IMR-90 (cell line): ENCODE results near the gene LRRC8E. TPM values are rescaled to one million over a fixed set of nuclear protein-coding genes. Genes with fewer than 3 reads are reported as not detected.

Experiments used
- ATAC-seq: fragments of 200-7000 bp; cut with Tn5 transposase; 2 replicates; pipeline ENCODE4 v1.9.1; 2020; ENCODE audit warnings: low read depth, mild to moderate bottlenecking, moderate library complexity
- BruUV-seq: library from RNA; stranded (reverse); fragments of 400-500 nt; replicated peaks from 2 replicates; lab custom pipeline; 2021; lab: Mats Ljungman, UMichigan
- CTCF ChIA-PET: fragments of 300-600 bp; formaldehyde crosslinking; extraction: SDS; loops from one replicate; lab custom pipeline; 2021; ENCODE audit warnings: antibody characterized with exemption; lab: Yijun Ruan, JAX
- POLR2A ChIA-PET: fragments of 300-600 bp; sonication (Branson Sonifier 250); formaldehyde crosslinking; loops from one replicate; lab custom pipeline; 2022; ENCODE audit warnings: antibody characterized with exemption; ENCODE audit not compliant: unreplicated experiment; lab: Charles Lee
- DNase-seq: peaks from one replicate; pipeline ENCODE4 v3.0.0; 2013
- H2AFZ ChIP-seq: replicated peaks from 2 replicates; pipeline ENCODE3; 2013; ENCODE audit warnings: low read length, mild to moderate bottlenecking; ENCODE audit not compliant: poor library complexity
- H2AK5ac ChIP-seq: 2 replicates; pipeline ENCODE4 v1.6.1; 2013; ENCODE audit warnings: low read depth, low read length, inconsistent platforms
- H2AK9ac ChIP-seq: replicated peaks from 2 replicates; pipeline ENCODE3; 2013; ENCODE audit warnings: mild to moderate bottlenecking, low read depth, low read length, moderate library complexity; ENCODE audit not compliant: poor library complexity
- H2BK120ac ChIP-seq: 2 replicates; pipeline ENCODE4 v1.6.1; 2013; ENCODE audit warnings: low read depth, low read length, inconsistent platforms
- H2BK15ac ChIP-seq: 3 replicates; pipeline ENCODE4 v1.6.1; 2013; ENCODE audit warnings: low read depth, low read length, inconsistent platforms
- H2BK20ac ChIP-seq: 2 replicates; pipeline ENCODE4 v1.6.1; 2013; ENCODE audit warnings: low read depth, mild to moderate bottlenecking, inconsistent platforms, low read length, moderate library complexity
- H2BK5ac ChIP-seq: 2 replicates; pipeline ENCODE4 v1.6.1; 2013; ENCODE audit warnings: mild to moderate bottlenecking, low read depth, low read length, inconsistent platforms; ENCODE audit not compliant: poor library complexity, severe bottlenecking
- H3K14ac ChIP-seq: replicated peaks from 2 replicates; pipeline ENCODE4 v1.6.1; 2013; ENCODE audit warnings: low read depth, low read length, inconsistent platforms
- H3K18ac ChIP-seq: 2 replicates; pipeline ENCODE4 v1.6.1; 2013; ENCODE audit warnings: low read depth, low read length, control low read depth
- H3K23ac ChIP-seq: 2 replicates; pipeline ENCODE4 v1.6.1; 2013; ENCODE audit warnings: low read depth, low read length, inconsistent platforms
- H3K27ac ChIP-seq: 2 replicates; pipeline ENCODE4 v1.5.1; 2013; ENCODE audit warnings: mild to moderate bottlenecking, control low read depth, low read length; ENCODE audit not compliant: insufficient read depth
- H3K27me3 ChIP-seq: 2 replicates; pipeline ENCODE4 v1.6.1; 2013; ENCODE audit warnings: low read length; ENCODE audit not compliant: control insufficient read depth, insufficient read depth
- H3K36me3 ChIP-seq: 2 replicates; pipeline ENCODE4 v1.6.1; 2013; ENCODE audit warnings: low read length, mixed read lengths; ENCODE audit not compliant: control insufficient read depth, insufficient read depth
- H3K4ac ChIP-seq: 2 replicates; pipeline ENCODE4 v1.6.1; 2013; ENCODE audit warnings: low read depth, low read length, inconsistent platforms
- H3K4me1 ChIP-seq: 2 replicates; pipeline ENCODE4 v1.6.1; 2013; ENCODE audit warnings: low read length, mixed read lengths; ENCODE audit not compliant: control insufficient read depth, insufficient read depth
- H3K4me2 ChIP-seq: 2 replicates; pipeline ENCODE4 v1.6.1; 2013; ENCODE audit warnings: low read depth, mild to moderate bottlenecking, control low read depth, low read length, moderate library complexity
- H3K4me3 ChIP-seq: 2 replicates; pipeline ENCODE4 v1.5.1; 2013; ENCODE audit warnings: low read depth, mild to moderate bottlenecking, control low read depth, low read length, moderate library complexity; ENCODE audit not compliant: insufficient read depth
- H3K56ac ChIP-seq: 2 replicates; pipeline ENCODE4 v1.6.1; 2013; ENCODE audit warnings: low read length, inconsistent platforms; ENCODE audit not compliant: insufficient read depth; ENCODE audit errors: extremely low read depth
- H3K79me1 ChIP-seq, 2 experiments: 2 replicates each; pipeline ENCODE4 v1.6.1; 2013; ENCODE audit warnings: low read length in 2 of 2, inconsistent platforms in 1 of 2, low read depth in 1 of 2
- H3K9ac ChIP-seq: 2 replicates; pipeline ENCODE4 v1.6.1; 2013; ENCODE audit warnings: low read depth, low read length, control low read depth
- H3K9me1 ChIP-seq: 2 replicates; pipeline ENCODE4 v1.6.1; 2013; ENCODE audit warnings: low read length, inconsistent platforms; ENCODE audit not compliant: insufficient read depth
- H3K9me3 ChIP-seq: 2 replicates; pipeline ENCODE4 v1.6.1; 2013; ENCODE audit warnings: low read length; ENCODE audit not compliant: control insufficient read depth, insufficient read depth
- H4K20me1 ChIP-seq: 2 replicates; pipeline ENCODE4 v1.6.1; 2013; ENCODE audit warnings: low read length, inconsistent platforms; ENCODE audit not compliant: insufficient read depth
- H4K5ac ChIP-seq: 2 replicates; pipeline ENCODE4 v1.6.1; 2013; ENCODE audit warnings: mild to moderate bottlenecking, low read depth, low read length, control low read depth
- H4K8ac ChIP-seq, 2 experiments: 2 replicates each; pipeline ENCODE4 v1.6.1; 2013; ENCODE audit warnings: low read depth in 2 of 2, low read length in 2 of 2, control low read depth in 1 of 2, inconsistent platforms in 1 of 2
- H4K91ac ChIP-seq: 2 replicates; pipeline ENCODE4 v1.6.1; 2013; ENCODE audit warnings: low read depth, low read length, inconsistent platforms; ENCODE audit not compliant: insufficient read depth
- BHLHE40 ChIP-seq: fragments of 150-350 bp; IDR thresholded peaks from 2 replicates; pipeline ENCODE4 v1.6.1; 2016; ENCODE audit warnings: mild to moderate bottlenecking, low read depth, low read length
- CEBPB ChIP-seq: IDR thresholded peaks from 2 replicates; pipeline ENCODE4 v1.6.1; 2012; ENCODE audit warnings: low read depth, low read length, improper control_type of control experiment
- CHD1 ChIP-seq: IDR thresholded peaks from 2 replicates; pipeline ENCODE4 v1.6.1; 2012; ENCODE audit warnings: low read depth, low read length, improper control_type of control experiment
- FOS ChIP-seq: fragments of 150-350 bp; IDR thresholded peaks from 2 replicates; pipeline ENCODE4 v1.6.1; 2016; ENCODE audit warnings: low read depth, low read length
- MAFK ChIP-seq: IDR thresholded peaks from 2 replicates; pipeline ENCODE4 v1.6.1; 2012; ENCODE audit warnings: low read depth, low read length, improper control_type of control experiment
- MAZ ChIP-seq: IDR thresholded peaks from 2 replicates; pipeline ENCODE4 v1.6.1; 2012; ENCODE audit warnings: low read depth, mild to moderate bottlenecking, low read length, improper control_type of control experiment, moderate library complexity, borderline replicate concordance
- NFE2L2 ChIP-seq: fragments of 150-350 bp; IDR thresholded peaks from 2 replicates; pipeline ENCODE4 v1.6.1; 2016; ENCODE audit warnings: low read depth, mild to moderate bottlenecking, low read length
- POLR2A ChIP-seq: IDR thresholded peaks from 2 replicates; pipeline ENCODE4 v1.6.1; 2012; ENCODE audit warnings: mild to moderate bottlenecking, low read depth, low read length
- RAD21 ChIP-seq: IDR thresholded peaks from 2 replicates; pipeline ENCODE4 v1.6.1; 2012; ENCODE audit warnings: low read length, improper control_type of control experiment
- RCOR1 ChIP-seq: IDR thresholded peaks from 2 replicates; pipeline ENCODE4 v1.6.1; 2012; ENCODE audit warnings: mild to moderate bottlenecking, low read length, improper control_type of control experiment; ENCODE audit not compliant: insufficient replicate concordance
- RFX5 ChIP-seq: IDR thresholded peaks from 2 replicates; pipeline ENCODE4 v1.8.0; 2012; ENCODE audit warnings: low read depth, mild to moderate bottlenecking, low read length, moderate library complexity
- SMC3 ChIP-seq: fragments of 150-350 bp; IDR thresholded peaks from 2 replicates; pipeline ENCODE4 v1.6.1; 2016; ENCODE audit warnings: low read depth, mild to moderate bottlenecking, antibody characterized with exemption, low read length, moderate library complexity
- WGBS, 2 experiments: methylation state at CpG; one replicate each; pipeline versions ENCODE4 v1.1.5 to v1.1.7; 2013; ENCODE audit warnings: missing lambda C conversion rate in 2 of 2; ENCODE audit not compliant: insufficient read length in 1 of 2; ENCODE audit errors: extremely low coverage in 2 of 2; 5-methylcytosine and 5-hydroxymethylcytosine counted together
- dilution Hi-C: fragments of 300-500 bp; cut with HindIII; formaldehyde crosslinking; loops from one replicate; pipeline ENCODE4 v1.14.3; 2018; ENCODE audit warnings: low sequenced_read_pairs; ENCODE audit not compliant: unreplicated experiment
- in situ Hi-C: fragments of 300-500 bp; cut with MboI; formaldehyde crosslinking; loops from 3 replicates; pipeline ENCODE4 v1.14.3; 2019; ENCODE audit warnings: low sequenced_read_pairs, inconsistent platforms, mixed read lengths
- intact Hi-C: fragments of 100-400 bp; cut with micrococcal nuclease; formaldehyde crosslinking; loops from 2 replicates; pipeline ENCODE4 v1.10.0; 2022
- polyA plus RNA-seq, 3 experiments: library from polyadenylated mRNA; depleted of rRNA; stranded (reverse); fragments of >200 nt; gene quantifications; 2 replicates each; pipeline ENCODE4 v1.2.3, GENCODE V29; 2012; ENCODE audit warnings: low replicate concordance in 1 of 3
- total RNA-seq: library from RNA; depleted of rRNA; stranded (reverse); fragments of >200 nt; gene quantifications from 2 replicates; pipeline ENCODE4 v1.2.3, GENCODE V29; 2012
- TF ChIP-seq, protein P1 (sequence below): fragments of 150-350 bp; IDR thresholded peaks from 2 replicates; pipeline ENCODE4 v1.6.1; 2016; ENCODE audit warnings: low read depth, mild to moderate bottlenecking, low read length, moderate library complexity, borderline replicate concordance
- TF ChIP-seq, protein P2 (sequence below): conservative IDR thresholded peaks from 2 replicates; pipeline ENCODE4 v1.5.1; 2012; ENCODE audit warnings: mild to moderate bottlenecking, low read depth, low read length, improper control_type of control experiment
- TF ChIP-seq, protein P3 (sequence below): fragments of 150-350 bp; IDR thresholded peaks from 2 replicates; pipeline ENCODE4 v1.6.1; 2017; ENCODE audit warnings: mild to moderate bottlenecking, antibody characterized with exemption, low read length, low read depth

LRRC8E gene
- total and polyA plus RNA-seq, 2 of the 4 experiments (the other 2 are of a cell fraction), result 6.4 to 7.2 TPM

DNA sequence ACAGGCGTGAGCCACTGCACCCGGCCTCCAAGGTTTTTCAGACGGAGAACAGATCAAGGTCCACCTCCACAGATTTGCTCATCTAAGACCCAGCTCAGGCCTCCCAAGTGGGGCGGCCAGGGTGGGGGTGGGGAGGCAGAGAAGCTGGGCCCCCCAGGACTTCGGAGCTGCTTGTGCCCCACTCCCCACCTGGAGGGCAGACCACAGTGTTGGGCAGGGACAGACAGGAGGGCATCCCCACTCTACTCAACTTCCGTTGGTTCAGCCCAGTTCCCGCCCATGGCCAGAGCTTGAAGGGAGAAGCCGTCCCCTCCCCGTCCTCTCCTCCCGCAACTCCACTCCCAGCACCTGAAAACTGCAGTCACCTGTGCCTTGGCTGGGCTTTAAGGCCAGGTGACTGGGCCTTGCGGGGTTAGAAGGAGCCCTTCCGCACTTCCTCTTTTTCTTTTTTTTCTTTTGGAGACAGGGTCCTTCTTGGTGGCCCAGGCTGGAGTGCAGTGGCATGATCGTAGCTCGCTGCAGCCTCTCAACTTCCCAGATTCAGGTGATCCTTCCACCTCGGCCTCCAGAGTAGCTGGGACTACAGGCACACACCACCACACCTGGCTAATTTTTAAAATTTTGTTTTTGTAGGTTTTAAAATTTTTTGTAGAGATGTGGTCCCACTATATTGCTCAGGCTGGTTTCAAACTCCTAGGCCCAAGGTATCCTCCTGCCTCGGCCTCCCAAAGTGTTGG lies 734 bp upstream of the LRRC8E start:
- Histone ChIP-seq H3K9ac (no peak overlapping the region), H3K9me3 (no peaks in the 10 kb centered on the region), H3K18ac (no peak overlapping the region), H3K4me3 (peak overlapping the region; percentile 79; the same call in 1 of the 2 replicates), H2BK15ac (no peak overlapping the region), H3K27ac (no peak overlapping the region), H3K4me2 (no peak overlapping the region), H2AK5ac (no peak overlapping the region), H3K9me1 (0 out of 2 replicates have a peak, but pooled peaks cover 2% of the 10 kb centered on the region), H3K4ac (no peak overlapping the region), H3K14ac (no peak overlapping the region), H4K8ac (peak overlapping the region; percentile 71 to 81; a peak in 1 of 4 replicates), H2BK5ac (no peak overlapping the region), H3K79me1 (peaks cover 6 to 23% of the 10 kb centered on the region in 2 experiments), H3K23ac (no peak overlapping the region), H4K5ac (no peak overlapping the region), H4K91ac (no peak overlapping the region), H2AK9ac (no peak overlapping the region), H3K4me1 (peaks cover 3% of the 10 kb centered on the region; the same call in 1 of the 2 replicates), H4K20me1 (no peaks in the 10 kb centered on the region), H2BK20ac (no peak overlapping the region), H2AFZ (peak overlapping the region; percentile 91), H3K56ac (no peak overlapping the region), H3K27me3 (no peaks in the 10 kb centered on the region), H2BK120ac (no peak overlapping the region), H3K36me3 (no peaks in the 10 kb centered on the region)
- intact Hi-C loops (no loop called here), dilution Hi-C loops (no loop called here), in situ Hi-C loops (no loop called here)
- WGBS, 2 experiments, result 76% methylated on average over 6 of the region's 16 CpGs; no CpG with 5 or more reads in 1 of the 2 experiments
- BruUV-seq, result no TSS peak
- POLR2A ChIA-PET, result no interaction called here
- ATAC-seq (no peak), DNase-seq (no peak)
- CTCF ChIA-PET, result interaction anchor here (0.6 to 0.9 kb wide), 2 partner anchors 16 to 112 kb away, joined by 3 read pairs; partner anchors contain the start of gene MAP2K7
- TF ChIP-seq SMC3 (no peak), NFE2L2 (no peak), CHD1 (no peak), RAD21 (no peak), MAZ (no peak), MAFK (no peak), CEBPB (no peak), RFX5 (no peak), BHLHE40 (no peak), POLR2A (no peak), RCOR1 (no peak), FOS (no peak)
- TF ChIP-seq, protein P1, sequence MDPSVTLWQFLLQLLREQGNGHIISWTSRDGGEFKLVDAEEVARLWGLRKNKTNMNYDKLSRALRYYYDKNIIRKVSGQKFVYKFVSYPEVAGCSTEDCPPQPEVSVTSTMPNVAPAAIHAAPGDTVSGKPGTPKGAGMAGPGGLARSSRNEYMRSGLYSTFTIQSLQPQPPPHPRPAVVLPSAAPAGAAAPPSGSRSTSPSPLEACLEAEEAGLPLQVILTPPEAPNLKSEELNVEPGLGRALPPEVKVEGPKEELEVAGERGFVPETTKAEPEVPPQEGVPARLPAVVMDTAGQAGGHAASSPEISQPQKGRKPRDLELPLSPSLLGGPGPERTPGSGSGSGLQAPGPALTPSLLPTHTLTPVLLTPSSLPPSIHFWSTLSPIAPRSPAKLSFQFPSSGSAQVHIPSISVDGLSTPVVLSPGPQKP, result no peak
- TF ChIP-seq, protein P2, sequence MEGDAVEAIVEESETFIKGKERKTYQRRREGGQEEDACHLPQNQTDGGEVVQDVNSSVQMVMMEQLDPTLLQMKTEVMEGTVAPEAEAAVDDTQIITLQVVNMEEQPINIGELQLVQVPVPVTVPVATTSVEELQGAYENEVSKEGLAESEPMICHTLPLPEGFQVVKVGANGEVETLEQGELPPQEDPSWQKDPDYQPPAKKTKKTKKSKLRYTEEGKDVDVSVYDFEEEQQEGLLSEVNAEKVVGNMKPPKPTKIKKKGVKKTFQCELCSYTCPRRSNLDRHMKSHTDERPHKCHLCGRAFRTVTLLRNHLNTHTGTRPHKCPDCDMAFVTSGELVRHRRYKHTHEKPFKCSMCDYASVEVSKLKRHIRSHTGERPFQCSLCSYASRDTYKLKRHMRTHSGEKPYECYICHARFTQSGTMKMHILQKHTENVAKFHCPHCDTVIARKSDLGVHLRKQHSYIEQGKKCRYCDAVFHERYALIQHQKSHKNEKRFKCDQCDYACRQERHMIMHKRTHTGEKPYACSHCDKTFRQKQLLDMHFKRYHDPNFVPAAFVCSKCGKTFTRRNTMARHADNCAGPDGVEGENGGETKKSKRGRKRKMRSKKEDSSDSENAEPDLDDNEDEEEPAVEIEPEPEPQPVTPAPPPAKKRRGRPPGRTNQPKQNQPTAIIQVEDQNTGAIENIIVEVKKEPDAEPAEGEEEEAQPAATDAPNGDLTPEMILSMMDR, result no peak
- TF ChIP-seq, protein P3, sequence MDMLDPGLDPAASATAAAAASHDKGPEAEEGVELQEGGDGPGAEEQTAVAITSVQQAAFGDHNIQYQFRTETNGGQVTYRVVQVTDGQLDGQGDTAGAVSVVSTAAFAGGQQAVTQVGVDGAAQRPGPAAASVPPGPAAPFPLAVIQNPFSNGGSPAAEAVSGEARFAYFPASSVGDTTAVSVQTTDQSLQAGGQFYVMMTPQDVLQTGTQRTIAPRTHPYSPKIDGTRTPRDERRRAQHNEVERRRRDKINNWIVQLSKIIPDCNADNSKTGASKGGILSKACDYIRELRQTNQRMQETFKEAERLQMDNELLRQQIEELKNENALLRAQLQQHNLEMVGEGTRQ, result no peak
